HG02642 (cell line): Measurements from ENCODE around the gene AJM1.

Source experiments
- ATAC-seq: cut with Tn5 transposase; IDR thresholded peaks from one replicate; pipeline ENCODE4 v1.9.1; 2021; ENCODE audit warnings: mild to moderate bottlenecking; ENCODE audit not compliant: unreplicated experiment, poor library complexity

Gene AJM1

GRCh38 chr9:136853596-136854112 lies 11.4 kb downstream of the AJM1 start:
- ATAC-seq: no peak

GRCh38 chr9:136854113-136854841 lies 12.0 kb downstream of the AJM1 start:
- ATAC-seq: no peak

GRCh38 chr9:136854842-136855460 lies 12.7 kb downstream of the AJM1 start:
- ATAC-seq: no peak

- ATAC-seq: no peak
Measured at GRCh38 chr9:136855461-136856078, 13.3 kb downstream of the AJM1 start.

GRCh38 chr9:136856079-136856476 lies 13.8 kb downstream of the AJM1 start:
- ATAC-seq: no peak

- no peak for ATAC-seq
Measured at GRCh38 chr9:136856541-136857141, 14.4 kb downstream of the AJM1 start.

- ATAC-seq: no peak
Measured at GRCh38 chr9:136857166-136857565, 14.9 kb downstream of the AJM1 start.

- ATAC-seq: no peak
Measured at GRCh38 chr9:136857581-136858412, 15.5 kb downstream of the AJM1 start.

- ATAC-seq: no peak
Measured at GRCh38 chr9:136858452-136858843, 16.2 kb downstream of the AJM1 start.

- ATAC-seq: no peak
Measured at GRCh38 chr9:136858844-136859757, 16.8 kb downstream of the AJM1 start.

- ATAC-seq: no peak
Measured at GRCh38 chr9:136860529-136860928, 18.3 kb downstream of the AJM1 start.

GRCh38 chr9:136860933-136861873 lies 18.9 kb downstream of the AJM1 start:
- no peak for ATAC-seq

GRCh38 chr9:136861874-136862457 lies 19.7 kb downstream of the AJM1 start:
- ATAC-seq: no peak

- ATAC-seq: no peak
Measured at GRCh38 chr9:136862849-136863622, 20.8 kb downstream of the AJM1 start.

GRCh38 chr9:136863623-136864273 lies 21.5 kb downstream of the AJM1 start:
- no peak for ATAC-seq

GRCh38 chr9:136865041-136865767 lies 22.9 kb downstream of the AJM1 start:
- ATAC-seq: no peak
